Loucy (cell line): ENCODE data around the gene PILRA.
A peak's percentile ranks its signal among the peaks of the same experiment; 100 is the strongest.

Experiments used
- H2AFZ ChIP-seq: fragments of 200-600 bp; sonication (generic); 2 replicates; pipeline ENCODE4 v1.6.0; 2016; ENCODE audit warnings: antibody characterized with exemption, mild to moderate bottlenecking, low read length, moderate library complexity
- H3F3A ChIP-seq: fragments of 200-600 bp; 2 replicates; pipeline ENCODE4 v1.6.0; 2016; ENCODE audit warnings: antibody characterized with exemption, low read depth, mild to moderate bottlenecking
- H3K27me3 ChIP-seq: fragments of 200-600 bp; sonication (generic); 2 replicates; pipeline ENCODE4 v1.6.1; 2014; ENCODE audit warnings: low read length, mild to moderate bottlenecking; ENCODE audit not compliant: insufficient read depth, poor library complexity, severe bottlenecking
- H3K36me3 ChIP-seq: fragments of 200-600 bp; sonication (generic); 2 replicates; pipeline ENCODE4 v1.6.1; 2016; ENCODE audit warnings: low read length; ENCODE audit not compliant: insufficient read depth
- H3K4me1 ChIP-seq: fragments of 200-600 bp; sonication (generic); 2 replicates; pipeline ENCODE4 v1.5.1; 2014; ENCODE audit warnings: low read length, mild to moderate bottlenecking; ENCODE audit not compliant: insufficient read depth, poor library complexity, severe bottlenecking
- H3K4me2 ChIP-seq: fragments of 200-600 bp; sonication (generic); 2 replicates; pipeline ENCODE4 v1.6.0; 2014; ENCODE audit warnings: antibody characterized with exemption, low read length, low read depth, mild to moderate bottlenecking; ENCODE audit not compliant: poor library complexity, severe bottlenecking
- H3K4me3 ChIP-seq: fragments of 200-600 bp; sonication (generic); 2 replicates; pipeline ENCODE4 v1.5.1; 2014; ENCODE audit warnings: low read length, mild to moderate bottlenecking, mixed read lengths; ENCODE audit not compliant: poor library complexity, severe bottlenecking
- H3K79me2 ChIP-seq: fragments of 200-600 bp; sonication (generic); 2 replicates; pipeline ENCODE4 v1.6.1; 2014; ENCODE audit warnings: low read length; ENCODE audit not compliant: insufficient read depth
- H3K9ac ChIP-seq: fragments of 200-600 bp; sonication (generic); 2 replicates; pipeline ENCODE4 v1.6.0; 2014; ENCODE audit warnings: mild to moderate bottlenecking, low read depth, low read length, moderate library complexity; ENCODE audit not compliant: poor library complexity, severe bottlenecking
- H3K9me2 ChIP-seq: fragments of 200-600 bp; sonication (generic); replicated peaks from 2 replicates; pipeline ENCODE4 v1.6.1; 2016; ENCODE audit warnings: low read depth, low read length, mixed read lengths
- H3K9me3 ChIP-seq: fragments of 200-600 bp; sonication (generic); 2 replicates; pipeline ENCODE4 v1.6.1; 2014; ENCODE audit warnings: mild to moderate bottlenecking, antibody characterized with exemption, low read length, low read depth; ENCODE audit not compliant: insufficient read depth
- H4K20me1 ChIP-seq: fragments of 200-600 bp; sonication (generic); 2 replicates; pipeline ENCODE4 v1.6.0; 2014; ENCODE audit warnings: antibody characterized with exemption, low read length, mild to moderate bottlenecking; ENCODE audit not compliant: insufficient read depth, poor library complexity, severe bottlenecking
- CTCF ChIP-seq: fragments of 200-600 bp; sonication (generic); conservative IDR thresholded peaks from 2 replicates; pipeline ENCODE4 v1.5.1; 2014; ENCODE audit warnings: mild to moderate bottlenecking, antibody characterized with exemption, low read length
- EZH2phosphoT487 ChIP-seq: fragments of 200-600 bp; IDR thresholded peaks from 2 replicates; pipeline ENCODE4 v1.6.1; 2018; ENCODE audit warnings: antibody characterized with exemption, mild to moderate bottlenecking, moderate library complexity, borderline replicate concordance

Gene PILRA

GRCh38 chr7:100426516-100426915, 53.2 kb downstream of the PILRA start:
- no peak overlapping the region for H3K9ac ChIP-seq
- H3K4me3 ChIP-seq = no peak overlapping the region
- no peaks in the 10 kb centered on the region for H3K9me3 ChIP-seq
- peaks cover 3% of the 10 kb centered on the region; the same call in 1 of the 2 replicates for H3K36me3 ChIP-seq
- H3F3A ChIP-seq = peaks cover 5% of the 10 kb centered on the region; the same call in 1 of the 2 replicates
- no peak overlapping the region for H2AFZ ChIP-seq
- H3K4me2 ChIP-seq = no peak overlapping the region
- no peak for TF ChIP-seq CTCF
- no peak for TF ChIP-seq EZH2phosphoT487
- H4K20me1 ChIP-seq = peaks cover 13% of the 10 kb centered on the region
- peaks cover 19% of the 10 kb centered on the region for H3K79me2 ChIP-seq
- no peaks in the 10 kb centered on the region for H3K27me3 ChIP-seq
- H3K4me1 ChIP-seq = peaks cover 18% of the 10 kb centered on the region
- no peaks in the 10 kb centered on the region for H3K9me2 ChIP-seq

GRCh38 chr7:100427762-100428198, 54.5 kb downstream of the PILRA start:
- no peaks in the 10 kb centered on the region for H3K27me3 ChIP-seq
- peak overlapping the region; percentile 69 for H3K4me2 ChIP-seq
- H3K9me3 ChIP-seq = no peaks in the 10 kb centered on the region
- peak overlapping the region; percentile 80 for H2AFZ ChIP-seq
- peaks cover 29% of the 10 kb centered on the region for H3K4me1 ChIP-seq
- peaks cover 9% of the 10 kb centered on the region; the same call in 1 of the 2 replicates for H3K36me3 ChIP-seq
- H3K79me2 ChIP-seq = peaks cover 32% of the 10 kb centered on the region
- H3F3A ChIP-seq = peaks cover 5% of the 10 kb centered on the region; the same call in 1 of the 2 replicates
- peak overlapping the region; percentile 98 for H3K9ac ChIP-seq
- peak overlapping the region; percentile 85 for H3K4me3 ChIP-seq
- H3K9me2 ChIP-seq = no peaks in the 10 kb centered on the region
- H4K20me1 ChIP-seq = peaks cover 26% of the 10 kb centered on the region
- TF ChIP-seq CTCF = no peak
- no peak for TF ChIP-seq EZH2phosphoT487

- Histone ChIP-seq H3K9me2 (no peaks in the 10 kb centered on the region), H3K9me3 (no peaks in the 10 kb centered on the region), H3K4me3 (peak within 1 kb of the TSS; percentile 85), H3K27me3 (no peaks in the 10 kb centered on the region), H3K79me2 (peaks cover 38% of the 10 kb centered on the region), H4K20me1 (peaks cover 31% of the 10 kb centered on the region), H3K4me2 (peak within 1 kb of the TSS; percentile 83), H3K9ac (peak within 1 kb of the TSS; percentile 98), H3K36me3 (peaks cover 15% of the 10 kb centered on the region; the same call in 1 of the 2 replicates), H3K4me1 (peaks cover 35% of the 10 kb centered on the region), H3F3A (peaks cover 5% of the 10 kb centered on the region; the same call in 1 of the 2 replicates), H2AFZ (peak within 1 kb of the TSS; percentile 80)
- TF ChIP-seq EZH2phosphoT487 (no peak), CTCF (no peak)
Measured at GRCh38 chr7:100428199-100428966, 55.1 kb downstream of the PILRA start, which contains the start of gene ZCWPW1. Gene ZCWPW1 (minus strand): TSS chr7:100428703. CDS start chr7:100420649, 8,054 bp downstream.
